HG03565 (cell line): Measurements from ENCODE around the gene RBPMS2.

ENCODE experiments used
- ATAC-seq: cut with Tn5 transposase; IDR thresholded peaks from one replicate; pipeline ENCODE4 v1.9.1; 2021; ENCODE audit warnings: mild to moderate bottlenecking, moderate library complexity; ENCODE audit not compliant: unreplicated experiment

Gene RBPMS2

DNA sequence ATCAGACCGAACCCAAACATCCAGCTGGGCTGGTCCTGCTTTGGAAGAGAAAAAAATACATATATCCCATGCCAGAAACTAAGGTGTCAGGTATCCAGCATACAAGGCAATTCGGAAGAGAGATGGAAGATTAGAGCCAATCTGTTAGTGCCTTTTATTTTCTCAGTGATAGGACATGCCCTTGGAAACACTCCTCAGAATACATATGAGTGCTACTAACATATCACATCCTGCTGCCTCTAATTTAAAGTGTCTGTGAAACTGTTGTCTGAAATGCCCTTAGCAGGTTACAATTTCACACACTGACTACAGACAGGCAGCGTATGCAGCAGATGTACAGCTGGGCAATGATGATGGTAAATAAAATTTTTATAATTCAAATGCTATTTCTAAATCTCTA is 78.9 kb downstream of the RBPMS2 start:
- no peak for ATAC-seq

GRCh38 chr15:64695561-64695992 is 79.8 kb downstream of the RBPMS2 start:
- no peak for ATAC-seq

- ATAC-seq = no peak
These were observed 80.6 kb downstream of the RBPMS2 start for GRCh38 chr15:64694816-64695215.

DNA sequence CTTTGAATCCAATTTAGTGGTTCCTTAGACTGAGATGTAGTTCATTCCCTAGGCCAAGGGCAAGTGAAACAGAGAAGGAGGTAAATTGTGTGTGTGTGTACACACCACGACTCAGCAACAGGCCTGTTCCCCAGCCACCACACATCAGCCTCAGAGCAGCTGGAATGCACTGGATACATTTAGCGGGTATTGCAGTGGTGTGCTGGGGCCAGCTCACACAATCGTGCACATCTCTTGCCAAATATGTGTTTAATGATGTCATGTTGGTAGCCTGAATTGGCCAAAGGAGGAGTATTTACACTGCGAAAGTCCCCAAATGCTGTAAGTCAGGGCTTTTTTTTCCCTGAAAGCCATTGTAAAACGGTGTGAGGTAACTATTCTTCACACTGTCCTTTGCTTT is 82.3 kb downstream of the RBPMS2 start:
- no peak for ATAC-seq

DNA sequence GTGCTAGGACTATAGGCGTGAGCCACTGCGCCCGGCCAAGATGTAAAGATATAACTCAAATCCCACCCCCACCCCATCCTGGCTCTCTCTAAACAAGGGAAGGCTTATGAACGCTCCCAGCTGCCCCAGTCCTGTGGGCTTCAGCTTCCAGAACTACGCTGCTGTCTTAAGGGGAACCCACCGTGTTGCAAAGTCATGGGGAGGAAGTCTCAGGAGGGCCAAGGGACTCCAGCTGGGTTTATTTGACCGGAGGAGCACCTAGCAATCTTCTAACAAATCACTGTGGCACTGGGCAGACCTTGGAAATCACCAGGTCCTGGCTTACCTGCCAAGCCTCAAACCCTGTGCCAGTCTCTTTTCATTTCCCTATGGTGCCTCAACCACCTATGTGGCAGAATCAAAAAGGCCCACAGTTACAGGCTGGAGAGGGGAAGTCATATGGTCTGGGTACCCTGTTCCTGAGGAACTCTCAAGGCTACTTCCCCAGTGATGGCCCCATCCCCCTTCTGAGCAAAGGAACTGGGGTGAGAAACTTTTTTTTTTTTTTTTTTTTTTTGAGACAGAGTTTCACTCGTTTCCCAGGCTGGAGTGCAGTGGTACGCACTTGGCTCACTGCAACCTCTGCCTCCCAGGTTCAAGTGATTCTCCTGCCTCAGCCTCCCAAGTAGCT is 83.4 kb downstream of the RBPMS2 start:
- no peak for ATAC-seq

DNA sequence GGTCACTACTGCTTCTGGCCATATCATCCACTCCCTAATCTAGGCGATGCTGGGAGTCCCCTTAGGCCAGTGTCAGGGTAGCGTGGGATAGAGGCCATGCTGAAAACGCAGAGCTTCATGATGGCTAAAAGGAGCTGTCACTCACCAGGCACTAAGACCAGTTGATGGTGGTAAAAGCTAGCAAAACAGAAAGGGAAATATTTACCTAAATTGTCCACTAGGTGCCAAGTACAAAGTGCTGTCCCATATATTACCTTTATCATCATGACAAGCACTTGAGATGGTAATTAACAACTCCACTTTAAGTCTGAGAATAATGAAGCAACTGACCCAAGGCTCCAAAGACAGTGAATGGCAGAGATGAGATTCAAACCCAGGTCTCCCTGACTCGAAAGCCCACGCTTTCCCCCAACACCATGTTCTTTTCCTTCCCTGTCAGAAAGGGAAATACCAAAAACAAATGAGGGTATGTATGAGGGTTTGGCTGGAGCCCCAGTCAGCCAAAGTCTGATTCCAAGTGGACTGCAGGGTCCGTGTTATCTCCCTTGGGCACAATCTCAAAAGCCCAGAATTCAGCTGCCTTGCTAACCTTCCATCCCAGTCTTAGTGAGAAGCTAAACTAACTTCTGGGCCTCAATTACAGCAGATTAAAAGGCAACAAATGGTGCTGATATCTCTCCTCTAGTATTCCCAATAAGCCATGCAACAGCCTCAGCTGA is 84.7 kb downstream of the RBPMS2 start:
- no peak for ATAC-seq

DNA sequence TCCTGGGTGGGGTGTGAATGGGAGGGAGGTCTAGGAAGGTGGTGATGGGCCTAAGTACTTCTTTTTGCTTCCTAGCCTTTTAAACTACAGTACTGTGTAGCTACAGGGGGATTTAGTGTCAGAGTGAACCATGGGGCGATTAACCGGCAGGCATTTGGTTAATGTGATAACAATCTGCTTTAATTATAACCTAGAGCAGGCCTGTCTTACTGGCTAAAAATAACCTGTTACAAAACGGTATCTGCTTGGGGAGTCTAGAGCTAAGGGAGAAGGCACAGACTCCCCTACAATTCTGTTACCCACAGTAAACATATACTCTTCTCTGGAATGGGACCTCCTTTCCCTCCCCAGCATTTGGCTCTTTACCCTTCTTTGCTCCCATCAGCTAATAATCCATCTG is 85.4 kb downstream of the RBPMS2 start:
- ATAC-seq = no peak
